ENCODE measurements around the gene TATDN3. TPM values are rescaled to one million over a fixed set of nuclear protein-coding genes. Genes with fewer than 3 reads are reported as not detected.
"Not testable (repeated sequence)": the region's sequence is repeated elsewhere in the genome, so short reads cannot be mapped to it uniquely, and the experiment has no call there.

The TATDN3 gene
- total RNA-seq, 1 experiment from 2014 or later = 17.3 TPM

- Histone ChIP-seq H3K27me3 (replicated peaks; ENCODE audit: insufficient read depth, low read depth, low read length, poor library complexity) (no peaks in the 10 kb centered on the region), H3K36me3 (ENCODE audit: insufficient read depth, low read length, poor library complexity, severe bottlenecking) (no peaks in the 10 kb centered on the region), H3K4me3 (ENCODE audit: low read depth, low read length, poor library complexity, severe bottlenecking) (no peak overlapping the region), H3K4me1 (ENCODE audit: insufficient read depth, low read length, poor library complexity, severe bottlenecking) (no peaks in the 10 kb centered on the region), H3K27ac (ENCODE audit: low read depth, low read length, poor library complexity, severe bottlenecking) (no peak overlapping the region), H3K9me3 (ENCODE audit: low read depth, low read length, poor library complexity, severe bottlenecking) (no peaks in the 10 kb centered on the region)
- BruUV-seq (replicated peaks) = no TSS peak
- TF ChIP-seq EZH2 (IDR thresholded peaks at IDR 0.05; ENCODE audit: borderline replicate concordance, low read depth, low read length, poor library complexity, severe bottlenecking) (no peak), CTCF (conservative IDR thresholded peaks at IDR 0.05; ENCODE audit: low read depth, low read length) (no peak)
- intact Hi-C loops (cut with micrococcal nuclease; ENCODE audit: unreplicated experiment) = no loop called here
- ChIA-PET POLR2A (ENCODE audit: low non-redundant PET) (no interaction called here), CTCF (interaction anchor here (0.7 kb wide), 1 partner anchor 259 kb away, joined by 6 read pairs; no protein-coding TSS in a partner anchor)
- no peak for DNase-seq (ENCODE audit: low spot score)
These were observed 29.5 kb upstream of the TATDN3 start for GRCh38 chr1:212762234-212762633.

- no peaks in the 10 kb centered on the region for H3K27me3 ChIP-seq (replicated peaks; ENCODE audit: insufficient read depth, low read depth, low read length, poor library complexity)
- TF ChIP-seq CTCF (conservative IDR thresholded peaks at IDR 0.05; ENCODE audit: low read depth, low read length) (no peak), EZH2 (IDR thresholded peaks at IDR 0.05; ENCODE audit: borderline replicate concordance, low read depth, low read length, poor library complexity, severe bottlenecking) (no peak)
- no peaks in the 10 kb centered on the region for H3K4me1 ChIP-seq (ENCODE audit: insufficient read depth, low read length, poor library complexity, severe bottlenecking)
- H3K27ac ChIP-seq (ENCODE audit: low read depth, low read length, poor library complexity, severe bottlenecking) = no peak overlapping the region
- POLR2A ChIA-PET (ENCODE audit: low non-redundant PET) = no interaction called here
- no TSS peak for BruUV-seq (replicated peaks)
- CTCF ChIA-PET = no interaction called here
- H3K4me3 ChIP-seq (ENCODE audit: low read depth, low read length, poor library complexity, severe bottlenecking) = no peak overlapping the region
- H3K9me3 ChIP-seq (ENCODE audit: low read depth, low read length, poor library complexity, severe bottlenecking) = no peaks in the 10 kb centered on the region
- intact Hi-C loops (cut with micrococcal nuclease; ENCODE audit: unreplicated experiment) = no loop called here
- H3K36me3 ChIP-seq (ENCODE audit: insufficient read depth, low read length, poor library complexity, severe bottlenecking) = no peaks in the 10 kb centered on the region
- DNase-seq (ENCODE audit: low spot score) = no peak
These were observed 28.9 kb upstream of the TATDN3 start for GRCh38 chr1:212762839-212763238.

GRCh38 chr1:212764718-212765281, 26.9 kb upstream of the TATDN3 start:
- H3K9me3 ChIP-seq (ENCODE audit: low read depth, low read length, poor library complexity, severe bottlenecking); intact Hi-C loops (cut with micrococcal nuclease; ENCODE audit: unreplicated experiment); CTCF ChIA-PET; H3K36me3 ChIP-seq (ENCODE audit: insufficient read depth, low read length, poor library complexity, severe bottlenecking); BruUV-seq (replicated peaks); H3K4me3 ChIP-seq (ENCODE audit: low read depth, low read length, poor library complexity, severe bottlenecking); H3K27me3 ChIP-seq (replicated peaks; ENCODE audit: insufficient read depth, low read depth, low read length, poor library complexity); POLR2A ChIA-PET (ENCODE audit: low non-redundant PET); H3K4me1 ChIP-seq (ENCODE audit: insufficient read depth, low read length, poor library complexity, severe bottlenecking); H3K27ac ChIP-seq (ENCODE audit: low read depth, low read length, poor library complexity, severe bottlenecking); DNase-seq (ENCODE audit: low spot score): not testable (repeated sequence)

GRCh38 chr1:212766825-212767224, 24.9 kb upstream of the TATDN3 start:
- CTCF ChIA-PET; H3K4me1 ChIP-seq (ENCODE audit: insufficient read depth, low read length, poor library complexity, severe bottlenecking); DNase-seq (ENCODE audit: low spot score); POLR2A ChIA-PET (ENCODE audit: low non-redundant PET); H3K36me3 ChIP-seq (ENCODE audit: insufficient read depth, low read length, poor library complexity, severe bottlenecking); H3K27me3 ChIP-seq (replicated peaks; ENCODE audit: insufficient read depth, low read depth, low read length, poor library complexity); H3K4me3 ChIP-seq (ENCODE audit: low read depth, low read length, poor library complexity, severe bottlenecking); intact Hi-C loops (cut with micrococcal nuclease; ENCODE audit: unreplicated experiment); H3K27ac ChIP-seq (ENCODE audit: low read depth, low read length, poor library complexity, severe bottlenecking); BruUV-seq (replicated peaks): not testable (repeated sequence)
- peaks cover 11% of the 10 kb centered on the region for H3K9me3 ChIP-seq (ENCODE audit: low read depth, low read length, poor library complexity, severe bottlenecking)

All from A673 (cell line).